GM18861 (cell line): ENCODE data around the gene UIMC1.
A peak's percentile ranks its signal among the peaks of the same experiment; 100 is the strongest.
"Not testable (repeated sequence)": the region's sequence is repeated elsewhere in the genome, so short reads cannot be mapped to it uniquely, and the experiment has no call there.

Experiments
- ATAC-seq: cut with Tn5 transposase; IDR thresholded peaks from one replicate; pipeline ENCODE4 v1.9.1; 2021; ENCODE audit not compliant: unreplicated experiment

UIMC1 gene

GRCh38 chr5:177006265-177006972, at the start of gene UIMC1:
Gene UIMC1 (minus strand): TSS chr5:177006779. CDS start chr5:176982615, 24,164 bp downstream.
- ATAC-seq = peak; percentile 58

- no peak for ATAC-seq
These were observed 42.7 kb upstream of the UIMC1 start for GRCh38 chr5:177049285-177049684.

GRCh38 chr5:177048531-177048930, 42.0 kb upstream of the UIMC1 start:
- not testable (repeated sequence) for ATAC-seq

GRCh38 chr5:177045631-177046030, 39.1 kb upstream of the UIMC1 start:
- no peak for ATAC-seq

- no peak for ATAC-seq
These were observed 38.1 kb upstream of the UIMC1 start for GRCh38 chr5:177044641-177045040.

- no peak for ATAC-seq
These were observed 37.4 kb upstream of the UIMC1 start for GRCh38 chr5:177043958-177044357.

- ATAC-seq = no peak
These were observed 36.5 kb upstream of the UIMC1 start for GRCh38 chr5:177043114-177043513.

GRCh38 chr5:177041936-177042335, 35.4 kb upstream of the UIMC1 start:
- no peak for ATAC-seq

- no peak for ATAC-seq
These were observed 34.3 kb upstream of the UIMC1 start for GRCh38 chr5:177040814-177041420.

- no peak for ATAC-seq
These were observed 30.3 kb upstream of the UIMC1 start for GRCh38 chr5:177036921-177037320.

GRCh38 chr5:177036443-177036842, 29.9 kb upstream of the UIMC1 start:
- ATAC-seq = no peak

GRCh38 chr5:177035976-177036375, 29.4 kb upstream of the UIMC1 start:
- no peak for ATAC-seq

- no peak for ATAC-seq
These were observed 22.9 kb upstream of the UIMC1 start for GRCh38 chr5:177029498-177029897.

- ATAC-seq = no peak
These were observed 21.1 kb upstream of the UIMC1 start for GRCh38 chr5:177027665-177028064.

GRCh38 chr5:177025101-177025601, 18.6 kb upstream of the UIMC1 start:
- ATAC-seq = no peak

GRCh38 chr5:177024559-177024958, 18.0 kb upstream of the UIMC1 start:
- ATAC-seq = no peak

GRCh38 chr5:177023303-177023664, 16.7 kb upstream of the UIMC1 start:
- no peak for ATAC-seq

GRCh38 chr5:177022386-177023302, 16.1 kb upstream of the UIMC1 start, which contains the start of gene ZNF346:
Gene ZNF346 (plus strand): TSS chr5:177022696. CDS start chr5:177022739, 43 bp downstream.
- peak; percentile 87 for ATAC-seq

- ATAC-seq = no peak
These were observed 13.5 kb upstream of the UIMC1 start for GRCh38 chr5:177020033-177020432.

- ATAC-seq = no peak
These were observed 11.8 kb upstream of the UIMC1 start for GRCh38 chr5:177018341-177018740.

GRCh38 chr5:177015156-177015555, 8.6 kb upstream of the UIMC1 start:
- no peak for ATAC-seq
